Activated gamma-delta T cell treated with Interleukin-2 at 50 U/mL for 16 hours (primary cell): ENCODE measurements around the gene TYMS.

Source experiments
- DNase-seq: peaks from one replicate; pipeline ENCODE4 v3.0.0-alpha.2; 2020

The TYMS gene

GRCh38 chr18:657311-658000 lies at the start of gene TYMS:
TYMS (plus strand) TSS chr18:657653; CDS start chr18:657743, 90 bp downstream.
- no peak for DNase-seq

- no peak for DNase-seq
Observed at GRCh38 chr18:607930-608329, 49.5 kb upstream of the TYMS start.

GRCh38 chr18:610214-610928 lies 47.1 kb upstream of the TYMS start:
- no peak for DNase-seq

DNA sequence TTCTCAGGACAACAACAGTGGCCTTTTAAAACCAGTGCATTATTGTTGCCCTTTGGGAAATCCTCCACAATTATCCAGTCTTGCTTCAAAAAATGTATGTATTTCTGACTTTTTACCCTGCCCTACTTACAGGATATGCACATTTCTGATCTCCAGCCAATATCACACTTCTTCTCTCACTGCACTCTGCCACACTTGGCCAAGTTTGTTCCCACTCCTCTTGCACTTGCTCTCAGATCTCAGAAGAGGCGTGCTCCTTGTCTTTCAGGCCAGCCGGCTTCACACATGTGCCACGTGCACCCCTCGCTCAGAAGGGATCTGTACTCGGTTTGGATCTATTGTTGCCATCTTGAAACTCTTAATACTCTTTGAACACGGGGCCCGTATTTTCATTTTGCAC lies 45.3 kb upstream of the TYMS start:
- no peak for DNase-seq

DNA sequence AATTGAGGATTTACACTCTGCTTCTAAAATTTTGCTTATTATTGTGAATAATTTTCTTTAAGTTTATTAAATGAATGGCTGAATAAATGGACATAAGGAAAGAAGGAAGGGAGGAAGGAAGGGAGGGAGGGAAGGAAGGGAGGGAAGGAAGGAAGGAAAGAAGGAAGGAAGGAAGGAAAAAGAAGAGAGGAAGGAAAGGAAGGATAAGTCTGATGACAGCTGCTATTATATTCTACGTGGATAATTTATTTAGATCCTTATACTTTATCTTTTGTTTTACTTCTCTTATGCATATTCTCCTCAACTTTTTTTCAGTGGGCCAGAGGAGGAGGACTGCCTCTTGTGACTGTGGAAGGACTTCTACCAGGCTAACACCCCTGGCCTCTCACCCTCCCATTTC lies 43.3 kb upstream of the TYMS start:
- no peak for DNase-seq

DNA sequence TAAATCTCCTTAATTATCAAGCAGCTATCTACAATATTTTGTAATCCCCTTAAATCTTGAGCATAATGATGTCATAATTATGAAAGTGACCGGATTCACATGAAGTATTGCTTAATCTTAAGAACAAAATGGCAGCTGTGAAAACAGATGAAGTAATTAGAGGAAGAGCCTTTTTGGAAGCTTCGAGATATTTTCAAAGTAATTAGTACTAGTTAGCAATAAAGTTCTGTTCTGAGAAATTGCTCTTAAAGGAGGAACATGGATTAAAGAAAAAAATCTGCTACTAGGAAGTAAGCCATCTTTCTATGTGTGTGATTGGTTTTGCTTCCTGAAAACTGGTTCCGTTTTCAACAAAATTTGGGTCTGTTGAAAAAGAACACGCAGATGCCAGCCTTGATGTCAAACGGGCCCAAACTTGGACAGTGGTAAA lies 42.3 kb upstream of the TYMS start:
- no peak for DNase-seq

DNA sequence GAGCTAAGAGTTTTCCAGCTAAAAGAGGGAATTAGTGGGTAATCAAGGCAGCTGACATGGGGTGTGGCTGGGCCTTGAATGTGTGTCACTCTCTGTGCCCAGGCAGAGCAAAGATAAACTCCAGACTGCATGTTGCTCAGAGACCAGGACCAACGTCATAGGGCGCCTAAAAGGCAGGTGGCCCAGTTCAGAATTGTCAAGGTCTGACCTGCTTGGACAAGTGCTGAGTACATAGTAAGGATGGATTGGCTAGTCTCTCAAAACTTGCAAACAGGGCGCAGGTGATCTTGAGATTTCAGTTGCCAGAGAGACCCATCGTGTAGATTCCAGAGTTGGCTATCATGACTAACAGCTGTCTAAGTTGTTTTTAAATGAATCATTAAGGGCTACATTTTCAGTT lies 41.7 kb upstream of the TYMS start:
- DNase-seq: no peak

DNA sequence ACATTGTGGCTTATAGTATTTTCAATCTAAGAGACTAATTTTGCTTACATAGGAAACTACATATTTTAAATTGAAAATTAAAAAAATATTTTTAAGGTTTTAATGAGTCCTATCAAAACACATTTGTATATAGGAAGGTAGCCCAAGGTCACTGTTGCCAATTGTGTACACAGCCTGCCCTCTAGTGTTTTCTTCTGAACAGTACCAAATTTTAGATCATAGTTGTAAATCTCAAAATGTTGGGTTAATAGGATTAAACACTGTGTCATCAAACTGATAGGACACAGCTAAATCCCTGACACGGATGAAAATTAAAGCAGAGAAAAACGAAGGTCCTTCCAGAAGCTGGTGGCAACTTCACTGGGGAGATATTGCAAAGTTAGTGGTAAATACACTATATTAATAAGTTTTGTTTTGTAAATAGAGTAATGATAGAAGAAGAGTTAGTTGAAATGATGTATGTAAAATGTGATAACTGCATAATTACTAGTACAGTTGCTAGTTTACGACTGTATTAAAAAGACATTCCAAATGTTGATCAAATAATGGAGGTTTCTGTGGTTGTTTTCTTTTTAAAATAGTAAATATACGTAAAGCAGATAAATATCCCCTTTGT lies 41.0 kb upstream of the TYMS start:
- no peak for DNase-seq

GRCh38 chr18:617970-618504 lies 39.4 kb upstream of the TYMS start:
- no peak for DNase-seq

GRCh38 chr18:618618-619017 lies 38.8 kb upstream of the TYMS start:
- DNase-seq: no peak

GRCh38 chr18:621291-622043 lies 36.0 kb upstream of the TYMS start:
- DNase-seq: no peak

- DNase-seq: no peak
Observed at GRCh38 chr18:622289-622688, 35.2 kb upstream of the TYMS start.

- peak; percentile 42 for DNase-seq
Observed at GRCh38 chr18:623761-624620, 33.5 kb upstream of the TYMS start.

- DNase-seq: no peak
Observed at GRCh38 chr18:627231-627630, 30.2 kb upstream of the TYMS start.

DNA sequence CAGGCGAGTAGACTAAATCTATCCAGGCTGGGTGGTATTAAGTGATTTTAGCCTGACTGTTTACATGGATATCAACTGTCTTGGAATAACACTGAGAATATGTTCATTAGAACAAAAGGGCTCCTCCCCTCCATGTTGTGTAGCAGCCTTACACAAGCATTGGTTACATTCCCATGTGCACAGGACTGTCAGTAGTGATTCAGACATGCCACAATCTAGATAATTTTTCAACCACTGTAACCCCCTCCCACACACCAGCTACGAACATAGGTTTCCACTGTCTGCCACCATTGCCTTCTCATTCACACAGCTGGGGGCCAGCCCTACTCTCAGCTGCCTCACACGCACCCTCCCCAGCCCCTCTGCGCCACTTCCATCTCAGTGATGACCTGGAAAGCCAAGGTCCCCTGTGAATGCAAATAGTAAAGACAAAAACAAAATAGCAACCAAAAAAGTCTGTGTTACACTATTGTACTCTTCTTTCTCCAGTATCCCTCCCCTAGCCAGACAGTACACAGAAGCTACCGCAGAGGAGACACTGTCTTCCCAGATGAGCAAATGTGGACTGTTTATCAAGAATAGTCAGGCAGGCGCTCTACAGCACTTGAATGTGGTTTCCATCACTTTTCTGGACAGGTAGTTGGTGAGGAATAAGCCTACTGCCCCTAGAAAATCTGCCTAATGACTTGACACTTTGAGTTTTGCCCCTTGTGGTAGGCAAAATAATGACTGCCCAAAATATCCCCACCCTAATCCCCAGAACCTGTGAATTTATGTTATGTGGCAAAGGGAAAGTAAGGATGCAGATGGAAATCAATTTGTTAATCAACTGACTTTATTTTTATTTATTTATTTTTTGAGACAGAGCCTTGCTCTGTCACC lies 27.9 kb upstream of the TYMS start:
- DNase-seq: no peak

- no peak for DNase-seq
Observed at GRCh38 chr18:631560-631959, 25.9 kb upstream of the TYMS start.

DNA sequence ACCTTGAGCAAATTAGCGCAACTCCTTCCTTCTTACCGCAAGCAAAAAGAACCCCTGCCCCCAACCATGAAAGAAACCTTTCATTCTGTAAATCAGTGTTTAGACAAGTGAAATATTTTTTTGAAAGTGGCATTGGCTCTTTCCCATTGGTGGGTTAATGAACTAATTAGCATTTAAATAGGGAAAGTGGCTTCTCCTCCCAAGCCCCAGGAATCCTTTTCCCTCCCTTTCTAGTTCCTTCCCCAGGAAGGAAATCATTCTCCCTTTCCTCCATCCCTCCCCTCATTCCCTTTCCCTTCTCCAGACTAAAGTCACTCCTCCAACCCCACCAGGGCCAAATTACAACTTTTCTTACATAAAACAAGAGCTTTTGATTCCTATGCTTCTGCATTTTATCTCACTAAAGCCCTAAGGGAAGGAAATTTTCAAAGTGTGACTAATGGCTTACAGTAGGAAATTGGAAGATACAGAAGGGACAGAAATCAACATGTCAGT lies 22.9 kb upstream of the TYMS start:
- no peak for DNase-seq

- DNase-seq: no peak
Observed at GRCh38 chr18:635171-635570, 22.3 kb upstream of the TYMS start.

- no peak for DNase-seq
Observed at GRCh38 chr18:641224-641623, 16.2 kb upstream of the TYMS start.

- no peak for DNase-seq
Observed at GRCh38 chr18:644395-645004, 13.0 kb upstream of the TYMS start.

GRCh38 chr18:647304-647703 lies 10.1 kb upstream of the TYMS start:
- no peak for DNase-seq
